GM21447 (cell line): Measurements from ENCODE around the gene FKBP11.
A peak's percentile ranks its signal among the peaks of the same experiment; 100 is the strongest.

Experiments used
- ATAC-seq: cut with Tn5 transposase; IDR thresholded peaks from one replicate; pipeline ENCODE4 v1.9.1; 2021; ENCODE audit not compliant: unreplicated experiment

FKBP11 gene

DNA sequence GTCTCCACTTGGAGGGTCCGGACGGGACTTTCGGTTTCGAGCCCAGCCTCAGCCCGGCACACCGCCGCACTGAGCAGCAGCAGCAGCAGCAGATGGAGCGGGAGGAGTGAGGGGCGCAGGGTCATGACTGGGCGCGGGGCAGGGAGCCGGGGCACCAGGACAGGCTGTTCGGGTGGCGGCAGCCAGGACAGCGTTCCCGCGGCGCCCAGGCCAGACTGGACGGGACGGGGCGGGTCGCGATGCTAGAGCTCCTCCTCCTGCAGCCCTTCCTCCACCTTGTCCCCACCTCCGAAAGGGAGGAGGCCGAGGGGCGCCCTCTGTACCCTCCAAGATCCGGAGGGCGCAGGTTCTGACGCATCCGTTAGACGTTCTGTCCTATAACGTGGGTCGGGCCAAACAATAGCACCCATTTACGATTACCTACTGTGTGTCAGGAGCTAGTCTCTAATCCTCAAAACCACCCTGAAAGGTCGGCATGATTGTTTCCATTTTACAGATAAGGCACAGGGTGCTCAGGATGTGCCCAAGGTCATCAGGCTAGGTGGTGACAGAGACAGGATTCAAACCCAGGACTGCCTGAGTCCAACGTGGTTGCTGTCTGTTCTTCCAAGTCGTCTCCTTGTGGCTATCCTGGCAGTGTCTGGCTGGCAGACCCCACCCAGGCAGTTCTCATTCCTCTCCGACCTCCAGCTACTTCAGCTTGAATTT is at the start of gene FKBP11:
TSS of gene FKBP11 (minus strand) at position 189 of the 708 bp plus-strand sequence. CDS start at position 125, 64 bp downstream.
- peak; percentile 72 for ATAC-seq

GRCh38 chr12:48973941-48974673 is 48.8 kb upstream of the FKBP11 start:
- no peak for ATAC-seq

GRCh38 chr12:48973531-48973930 is 48.2 kb upstream of the FKBP11 start:
- no peak for ATAC-seq

DNA sequence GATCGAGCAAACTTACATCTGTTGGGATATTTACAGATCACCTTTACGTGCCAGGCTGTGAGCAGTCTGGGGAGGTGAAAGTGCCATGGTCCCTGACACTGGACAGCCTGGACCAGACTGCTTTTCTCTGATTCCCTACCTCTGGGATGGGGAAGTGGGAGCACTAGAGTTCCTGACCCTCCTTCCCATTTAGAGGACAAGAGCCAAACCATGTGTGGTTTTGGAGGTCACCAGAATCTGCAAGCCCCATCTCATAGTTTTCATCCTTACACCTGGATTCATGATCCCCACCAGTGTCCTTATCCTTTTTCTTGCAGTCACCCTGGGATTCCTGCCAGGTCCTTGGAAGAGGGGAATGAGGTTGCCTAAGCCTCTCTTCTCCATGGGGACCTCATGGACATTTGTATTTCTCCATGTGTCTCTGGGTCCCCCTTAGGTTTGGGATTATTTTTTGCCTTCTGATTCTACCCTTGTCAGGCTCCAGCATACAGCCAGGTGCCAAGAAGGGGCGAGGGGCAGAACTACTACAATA is 47.7 kb upstream of the FKBP11 start:
- ATAC-seq: no peak

DNA sequence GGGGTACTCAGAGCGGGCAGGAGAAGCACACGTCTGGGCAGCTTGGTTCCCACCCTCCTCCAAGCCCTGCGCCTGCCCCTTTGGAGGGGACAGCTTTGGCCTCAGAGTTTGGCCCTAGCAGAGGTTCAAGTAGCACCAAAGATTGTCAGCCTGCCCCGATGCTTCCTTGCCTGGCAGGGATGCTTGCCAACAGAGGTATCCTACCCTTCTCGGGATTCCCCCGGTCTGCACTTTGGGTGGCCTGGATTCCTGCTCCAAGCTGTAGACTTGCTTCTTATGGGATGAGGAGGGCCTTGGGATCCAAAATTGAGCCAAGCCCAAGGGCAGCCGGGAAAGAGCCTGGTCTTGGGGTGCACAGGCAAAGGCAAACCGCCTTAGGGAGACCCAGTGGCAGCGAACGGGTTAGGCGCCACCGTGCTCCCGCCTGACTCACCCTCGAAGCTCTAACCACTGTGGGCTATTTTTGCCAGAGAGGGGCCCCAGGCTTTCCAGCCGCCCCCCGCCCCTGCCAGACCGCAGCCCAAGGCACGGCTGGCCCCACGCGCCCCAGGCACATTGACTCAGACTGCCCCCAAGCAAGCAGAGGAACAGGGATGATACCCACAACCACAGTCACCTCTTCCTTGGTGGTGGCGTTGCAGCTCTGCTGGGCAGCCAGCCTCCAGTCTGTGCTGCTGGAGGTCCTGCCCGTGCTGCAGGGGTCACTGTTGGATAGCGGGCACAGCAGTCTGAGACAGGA is 47.1 kb upstream of the FKBP11 start:
- ATAC-seq: no peak

GRCh38 chr12:48970702-48971334 is 45.5 kb upstream of the FKBP11 start:
- ATAC-seq: no peak

- ATAC-seq: no peak
These were observed 44.8 kb upstream of the FKBP11 start for GRCh38 chr12:48969833-48970701.

DNA sequence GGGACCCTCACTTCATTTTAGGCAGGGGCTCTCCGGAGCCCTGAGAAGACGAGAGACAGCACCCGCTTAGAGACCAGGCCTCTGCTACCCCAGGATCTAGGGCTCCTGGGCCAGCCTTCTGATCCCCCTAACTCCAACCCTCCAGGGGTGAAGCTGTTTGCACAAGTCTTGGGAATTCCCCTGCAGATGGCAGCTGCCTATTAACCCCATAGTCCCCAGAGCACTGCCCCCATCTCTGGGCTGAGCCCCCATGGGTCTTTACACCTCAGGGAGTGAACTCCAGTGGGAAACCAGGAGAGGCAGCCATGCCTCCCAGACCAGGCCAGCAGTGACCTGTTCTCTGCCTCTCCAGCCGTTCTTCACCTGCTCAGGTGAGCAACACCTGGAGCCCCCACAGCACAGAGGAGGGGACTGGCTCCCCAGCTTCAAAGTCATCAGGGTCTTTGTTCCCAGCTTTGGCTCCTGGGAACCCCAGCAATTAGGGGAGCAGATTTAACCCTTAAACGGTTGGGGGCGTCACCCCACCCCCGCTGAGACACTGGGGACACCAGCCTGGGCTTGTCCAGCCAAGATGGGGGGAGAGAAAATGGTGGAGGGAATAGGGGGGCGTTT is 44.0 kb upstream of the FKBP11 start:
- no peak for ATAC-seq

DNA sequence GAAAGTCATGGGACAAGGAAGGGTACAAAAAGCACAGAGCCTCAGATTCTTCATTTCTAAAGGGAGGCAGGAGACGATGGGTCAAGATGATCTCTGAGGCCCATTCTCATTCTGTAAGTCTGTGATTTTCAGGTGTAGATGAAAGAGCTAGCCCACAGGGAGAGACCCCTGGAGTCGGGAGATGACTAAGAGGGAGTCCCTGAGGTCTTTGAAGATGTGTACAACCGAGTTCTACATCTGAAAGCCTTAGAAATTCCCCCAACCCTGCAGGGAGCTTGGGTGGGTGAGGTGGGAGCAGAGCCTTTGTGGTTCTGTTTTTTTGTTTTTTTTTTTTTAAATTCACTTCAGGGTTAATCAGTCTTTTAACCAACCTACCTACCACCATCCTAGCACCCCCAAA is 43.2 kb upstream of the FKBP11 start:
- ATAC-seq: no peak

DNA sequence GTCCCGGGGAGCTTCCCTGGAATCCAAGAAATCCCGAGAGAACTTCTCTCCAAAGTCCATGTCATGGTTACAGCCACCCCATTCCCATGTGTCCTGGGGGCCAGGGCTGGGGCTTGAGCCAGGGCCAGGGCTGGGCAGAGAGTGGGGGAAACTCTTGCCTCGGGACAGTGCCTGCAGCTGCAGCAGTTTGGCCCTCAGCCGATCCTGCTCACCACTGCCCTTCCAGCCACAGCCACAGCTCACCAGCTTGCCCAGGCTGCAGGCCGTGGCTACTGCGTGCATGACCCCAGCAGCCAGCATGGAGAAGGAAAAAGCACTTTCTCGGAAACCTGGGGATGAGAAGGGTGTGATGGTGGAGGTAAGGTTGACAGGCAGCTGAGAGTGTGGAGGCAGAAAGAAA is 42.7 kb upstream of the FKBP11 start:
- no peak for ATAC-seq

DNA sequence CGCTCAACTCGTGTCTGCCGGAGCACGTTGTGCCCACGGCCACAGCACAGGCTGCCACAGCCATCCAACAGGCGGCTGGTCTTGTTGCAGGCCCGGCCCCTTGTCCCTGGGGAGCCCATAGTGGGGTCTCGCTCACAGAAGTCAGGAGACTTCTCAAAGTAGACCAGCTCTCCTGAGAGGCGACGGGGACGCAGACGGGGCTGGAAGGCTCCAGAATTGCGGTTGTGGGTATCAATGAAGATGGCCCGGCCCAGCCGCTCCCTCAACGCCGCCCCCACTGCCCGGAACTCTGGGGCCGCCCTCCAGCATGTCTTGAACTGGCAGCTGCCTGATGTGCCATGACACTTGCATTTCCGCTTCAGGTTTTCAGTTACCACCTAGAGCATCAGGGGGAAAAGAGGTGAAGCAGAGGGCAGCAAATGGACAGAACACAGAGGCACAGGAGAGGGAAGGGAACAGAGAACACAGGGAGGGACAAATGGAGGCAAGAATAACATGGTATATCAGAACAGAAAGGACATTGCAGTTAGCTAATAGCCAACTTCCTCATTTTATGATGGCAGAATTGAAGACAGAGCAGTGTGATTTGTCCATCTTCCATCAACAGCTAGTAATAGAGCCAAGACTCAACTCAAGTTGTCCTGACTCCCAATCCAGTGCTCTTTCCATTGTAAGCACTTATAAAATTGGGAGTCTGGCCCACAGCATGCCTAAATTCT is 41.0 kb upstream of the FKBP11 start:
- no peak for ATAC-seq

DNA sequence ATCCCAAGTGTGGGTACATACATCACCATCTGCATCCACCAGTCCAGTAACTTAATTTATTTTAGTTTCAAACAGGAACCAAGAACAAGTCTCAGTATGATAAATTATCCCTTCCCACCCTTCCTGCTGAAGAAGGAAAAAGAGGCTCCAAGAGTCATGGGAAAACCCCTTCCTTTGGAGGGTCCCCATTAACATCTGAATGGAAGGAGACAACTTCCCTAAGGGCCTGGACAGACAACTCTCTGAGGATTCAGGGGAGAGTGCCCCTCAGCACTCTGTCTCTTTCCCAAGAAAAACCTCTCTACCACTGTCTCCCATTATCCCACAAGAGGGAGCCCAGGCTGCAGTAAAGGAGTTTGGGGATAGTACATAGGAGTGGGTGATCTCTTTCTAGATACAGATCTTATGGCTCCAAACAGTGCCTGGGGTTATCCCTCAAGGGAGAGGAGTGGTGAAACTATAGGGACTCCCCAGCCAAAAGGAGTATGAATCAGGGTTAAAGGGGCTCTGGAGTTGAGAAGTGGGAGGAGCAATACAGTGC is 40.1 kb upstream of the FKBP11 start:
- ATAC-seq: no peak

DNA sequence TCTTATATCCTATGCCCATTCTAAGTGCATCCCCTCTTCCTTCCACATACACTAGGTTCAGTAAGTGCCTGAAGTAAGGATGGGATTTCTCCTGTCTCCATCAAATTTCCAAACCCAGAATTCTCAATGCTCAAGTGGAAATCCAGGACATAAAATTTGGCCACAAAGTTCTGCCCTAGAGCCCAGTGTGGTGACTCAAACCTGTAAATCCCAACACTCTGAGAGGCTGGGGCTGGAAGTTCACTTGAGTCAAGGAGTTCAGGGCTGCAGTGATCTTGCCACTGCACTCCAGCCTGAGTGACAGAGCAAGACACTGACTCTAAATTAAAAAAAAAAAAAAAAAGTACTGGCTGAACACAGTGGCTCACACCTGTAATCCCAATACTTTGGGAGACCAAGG is 36.5 kb upstream of the FKBP11 start:
- ATAC-seq: no peak

DNA sequence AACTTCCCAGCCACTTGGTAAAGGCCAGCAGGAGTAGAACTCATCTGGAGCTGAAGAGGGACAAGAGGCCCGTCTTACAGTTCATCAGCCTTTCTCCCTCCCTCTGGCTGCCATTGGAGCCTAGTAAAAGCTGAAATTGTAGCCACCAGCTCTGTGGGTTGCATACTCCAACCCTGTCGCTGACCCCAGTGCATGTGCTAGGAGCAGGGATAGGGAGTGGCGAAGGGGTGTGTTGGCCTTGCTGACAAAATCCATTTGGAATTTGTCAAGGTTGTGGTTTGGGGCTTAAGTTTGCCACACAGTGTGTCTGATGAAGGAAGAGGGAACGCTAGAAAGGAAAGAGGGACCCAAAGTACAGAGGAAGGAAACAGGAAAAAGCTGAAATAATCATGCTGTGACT is 36.0 kb upstream of the FKBP11 start:
- ATAC-seq: no peak

DNA sequence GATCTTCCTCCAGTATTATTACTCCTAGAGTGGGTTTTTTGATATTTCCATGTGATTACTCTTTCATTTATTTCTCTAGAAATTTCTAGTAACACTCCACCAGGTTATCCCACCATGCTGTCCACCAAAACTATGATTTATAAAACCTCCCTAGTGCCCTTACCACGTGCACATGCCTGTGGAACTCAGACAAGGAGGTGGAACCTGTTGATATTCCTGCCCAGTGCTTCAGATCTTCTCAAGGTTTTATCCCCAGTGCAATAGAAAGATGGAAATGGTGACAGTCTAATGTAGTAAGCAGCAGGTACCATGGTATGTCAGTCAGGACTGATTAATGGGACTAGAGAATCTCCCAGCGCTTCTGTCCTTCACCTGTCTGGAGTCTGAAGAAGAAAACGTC is 35.5 kb upstream of the FKBP11 start:
- no peak for ATAC-seq

GRCh38 chr12:48958049-48958388 is 32.7 kb upstream of the FKBP11 start:
- ATAC-seq: no peak

- ATAC-seq: peak; percentile 82
These were observed 32.1 kb upstream of the FKBP11 start, which contains the start of gene ARF3 for GRCh38 chr12:48957141-48958048. TSS of gene ARF3 (minus strand) at chr12:48957487. CDS start at chr12:48941095, 16,392 bp downstream.
